NT2/D1 (cell line): ENCODE data around the gene CIAO3.

ENCODE experiments used
- SUZ12 ChIP-seq: IDR thresholded peaks from 2 replicates; pipeline ENCODE4 v1.6.1; 2011; ENCODE audit not compliant: insufficient read length, insufficient read depth; ENCODE audit errors: extremely low read depth
- ZNF274 ChIP-seq: IDR thresholded peaks from 2 replicates; pipeline ENCODE4 v1.6.1; 2011; ENCODE audit warnings: mild to moderate bottlenecking, low read depth, low read length

GRCh38 chr16:693766-694165, 47.0 kb downstream of the CIAO3 start:
- TF ChIP-seq ZNF274 (no peak), SUZ12 (no peak)
